Nephron progenitor cell (in vitro differentiated cells): ENCODE data around the gene MFAP5.
A peak's percentile ranks its signal among the peaks of the same experiment; 100 is the strongest.
"Not testable (repeated sequence)": the region's sequence is repeated elsewhere in the genome, so short reads cannot be mapped to it uniquely, and the experiment has no call there.

ENCODE experiments used
- DNase-seq: peaks from one replicate; pipeline ENCODE4 v3.0.0; 2021
- H3K27ac Mint-ChIP-seq: 2 replicates; pipeline ENCODE4 v1.8.0; 2021; ENCODE audit warnings: mild to moderate bottlenecking, moderate library complexity, mixed read lengths
- H3K27me3 Mint-ChIP-seq: 2 replicates; pipeline ENCODE4 v1.8.0; 2021; ENCODE audit warnings: mild to moderate bottlenecking, low read depth, mixed read lengths; ENCODE audit not compliant: poor library complexity
- H3K36me3 Mint-ChIP-seq: 2 replicates; pipeline ENCODE4 v1.8.0; 2021; ENCODE audit warnings: low read depth, mixed read lengths
- H3K4me1 Mint-ChIP-seq: 2 replicates; pipeline ENCODE4 v1.8.0; 2021; ENCODE audit warnings: mixed read lengths
- H3K4me3 Mint-ChIP-seq: 2 replicates; pipeline ENCODE4 v1.8.0; 2021; ENCODE audit warnings: mild to moderate bottlenecking, moderate library complexity, mixed read lengths
- H3K9me3 Mint-ChIP-seq: 2 replicates; pipeline ENCODE4 v1.8.0; 2021; ENCODE audit warnings: mild to moderate bottlenecking, moderate library complexity, mixed read lengths
- TF ChIP-seq, protein P1 (sequence below): fragments of 200-600 bp; sonication (generic); IDR thresholded peaks from 2 replicates; pipeline ENCODE4 v1.5.0; 2021; ENCODE audit warnings: antibody characterized with exemption

Gene MFAP5

DNA sequence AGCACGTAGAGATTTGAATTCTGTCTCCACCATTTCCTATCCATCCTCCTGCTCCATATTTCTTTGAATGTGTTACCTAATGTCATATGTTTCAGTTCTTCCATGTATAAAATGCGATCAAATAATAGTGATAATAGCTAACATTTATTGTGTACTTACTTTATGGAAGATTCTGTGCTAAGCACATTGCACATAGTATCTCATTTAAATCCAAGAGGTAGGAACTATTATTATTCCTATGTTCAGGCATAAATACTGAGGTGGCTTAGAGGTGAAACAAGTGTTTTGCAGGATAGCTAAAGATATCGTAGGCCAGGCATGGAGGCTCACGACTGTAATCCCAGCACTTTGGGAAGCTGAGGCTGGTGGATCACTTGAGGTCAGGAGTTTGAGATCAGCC lies 32.5 kb downstream of the MFAP5 start:
- Mint-ChIP-seq H3K36me3 (peaks cover 10% of the 10 kb centered on the region), H3K27ac (no peak overlapping the region), H3K9me3 (peaks cover 37% of the 10 kb centered on the region), H3K4me3 (no peak overlapping the region), H3K4me1 (peaks cover 5% of the 10 kb centered on the region), H3K27me3 (no peaks in the 10 kb centered on the region)
- no peak for DNase-seq
- TF ChIP-seq, protein P1, sequence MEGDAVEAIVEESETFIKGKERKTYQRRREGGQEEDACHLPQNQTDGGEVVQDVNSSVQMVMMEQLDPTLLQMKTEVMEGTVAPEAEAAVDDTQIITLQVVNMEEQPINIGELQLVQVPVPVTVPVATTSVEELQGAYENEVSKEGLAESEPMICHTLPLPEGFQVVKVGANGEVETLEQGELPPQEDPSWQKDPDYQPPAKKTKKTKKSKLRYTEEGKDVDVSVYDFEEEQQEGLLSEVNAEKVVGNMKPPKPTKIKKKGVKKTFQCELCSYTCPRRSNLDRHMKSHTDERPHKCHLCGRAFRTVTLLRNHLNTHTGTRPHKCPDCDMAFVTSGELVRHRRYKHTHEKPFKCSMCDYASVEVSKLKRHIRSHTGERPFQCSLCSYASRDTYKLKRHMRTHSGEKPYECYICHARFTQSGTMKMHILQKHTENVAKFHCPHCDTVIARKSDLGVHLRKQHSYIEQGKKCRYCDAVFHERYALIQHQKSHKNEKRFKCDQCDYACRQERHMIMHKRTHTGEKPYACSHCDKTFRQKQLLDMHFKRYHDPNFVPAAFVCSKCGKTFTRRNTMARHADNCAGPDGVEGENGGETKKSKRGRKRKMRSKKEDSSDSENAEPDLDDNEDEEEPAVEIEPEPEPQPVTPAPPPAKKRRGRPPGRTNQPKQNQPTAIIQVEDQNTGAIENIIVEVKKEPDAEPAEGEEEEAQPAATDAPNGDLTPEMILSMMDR = no peak

DNA sequence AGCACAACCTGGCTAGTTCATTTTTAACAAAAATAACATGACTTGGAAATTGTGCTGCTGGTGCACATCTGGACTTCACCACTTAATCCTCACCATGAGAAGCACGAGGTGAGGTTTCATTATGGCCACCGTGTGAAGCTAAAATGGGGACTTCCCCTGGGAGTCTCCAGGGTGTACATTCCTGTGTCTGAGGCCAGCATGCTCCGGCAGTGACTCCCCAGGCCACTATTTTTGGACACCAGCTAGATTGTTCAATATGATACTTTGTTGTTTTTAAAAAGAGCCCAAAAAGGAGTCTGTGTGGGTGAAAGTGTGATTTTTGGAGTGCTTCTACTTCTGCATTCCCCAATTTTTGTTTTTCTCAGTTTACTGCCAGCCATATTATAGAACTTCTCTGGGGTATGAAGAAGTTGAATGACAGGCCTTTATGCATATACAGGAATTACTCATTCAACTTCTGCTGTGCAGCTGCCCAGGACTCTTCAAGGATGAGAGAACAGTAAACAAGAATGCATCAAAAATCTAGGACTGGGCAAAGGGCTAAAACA lies 33.1 kb downstream of the MFAP5 start:
- no peaks in the 10 kb centered on the region for H3K27me3 Mint-ChIP-seq
- no peak for DNase-seq

DNA sequence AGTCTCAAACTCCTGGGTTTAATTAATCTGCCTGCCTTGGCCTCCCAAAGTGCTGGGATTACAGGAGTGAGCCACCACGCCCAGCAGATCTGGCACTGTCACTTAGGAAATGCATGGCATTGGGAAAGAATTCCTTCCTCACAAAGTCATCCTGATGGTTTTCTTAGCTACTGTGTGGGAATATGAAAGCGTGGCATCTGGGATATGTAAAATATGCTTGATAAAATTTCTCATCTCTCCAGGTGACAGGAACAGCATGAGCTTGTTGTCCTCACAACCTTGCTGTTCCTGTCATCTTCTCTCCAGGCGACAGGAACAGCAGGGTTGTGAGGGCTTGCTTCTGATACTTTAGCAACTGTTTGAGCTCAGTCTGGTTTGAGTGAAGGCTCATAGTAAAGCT lies 33.9 kb downstream of the MFAP5 start:
- no peak for DNase-seq
- peaks cover 33% of the 10 kb centered on the region for H3K9me3 Mint-ChIP-seq
- no peak overlapping the region for H3K27ac Mint-ChIP-seq
- H3K4me1 Mint-ChIP-seq = no peaks in the 10 kb centered on the region
- TF ChIP-seq, protein P1 = no peak
- no peaks in the 10 kb centered on the region for H3K27me3 Mint-ChIP-seq
- peaks cover 4% of the 10 kb centered on the region for H3K36me3 Mint-ChIP-seq
- no peak overlapping the region for H3K4me3 Mint-ChIP-seq

More for the DNA sequence above, 33.1 kb downstream of the MFAP5 start:
- Mint-ChIP-seq H3K4me1 (no peaks in the 10 kb centered on the region), H3K9me3 (peaks cover 34% of the 10 kb centered on the region), H3K36me3 (peaks cover 9% of the 10 kb centered on the region), H3K4me3 (no peak overlapping the region), H3K27ac (no peak overlapping the region)
- TF ChIP-seq, protein P1 = no peak

DNA sequence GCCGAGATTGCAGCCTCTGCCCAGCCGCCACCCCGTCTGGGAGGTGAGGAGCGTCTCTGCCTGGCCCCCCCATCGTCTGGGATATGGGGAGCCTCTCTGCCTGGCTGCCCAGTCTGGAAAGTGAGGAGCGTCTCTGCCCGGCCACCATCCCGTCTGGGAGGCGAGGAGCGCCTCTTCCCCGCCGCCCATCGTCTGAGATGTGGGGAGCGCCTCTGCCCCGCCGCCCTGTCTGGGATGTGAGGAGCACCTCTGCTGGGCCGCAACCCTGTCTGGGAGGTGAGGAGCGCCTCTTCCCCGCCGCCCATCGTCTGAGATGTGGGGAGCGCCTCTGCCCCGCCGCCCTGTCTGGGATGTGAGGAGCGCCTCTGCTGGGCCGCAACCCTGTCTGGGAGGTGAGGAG lies 37.9 kb downstream of the MFAP5 start:
- H3K27ac Mint-ChIP-seq, H3K36me3 Mint-ChIP-seq, H3K4me3 Mint-ChIP-seq, H3K27me3 Mint-ChIP-seq, DNase-seq, H3K4me1 Mint-ChIP-seq: not testable (repeated sequence)
- H3K9me3 Mint-ChIP-seq = peaks cover 41% of the 10 kb centered on the region

DNA sequence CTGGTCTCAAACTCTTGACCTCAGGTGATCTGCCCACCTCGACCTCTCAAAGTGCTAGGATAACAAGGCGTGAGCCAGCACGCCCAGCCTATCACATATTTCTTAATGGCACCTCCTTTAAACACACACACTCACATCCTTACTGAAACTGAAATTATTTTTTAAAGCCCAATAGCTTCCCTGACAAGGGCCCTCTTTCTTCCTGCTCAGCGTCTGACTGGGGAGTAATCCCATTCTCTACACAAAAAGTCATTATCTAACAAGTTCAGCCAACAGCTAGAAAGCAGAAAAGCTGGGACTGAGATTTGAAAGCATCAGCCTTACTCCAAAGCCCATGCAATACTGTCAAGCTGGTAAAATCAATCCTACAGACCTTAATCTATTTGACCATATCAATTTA lies 40.0 kb downstream of the MFAP5 start:
- Mint-ChIP-seq H3K4me3 (no peak overlapping the region), H3K4me1 (no peaks in the 10 kb centered on the region), H3K9me3 (peaks cover 41% of the 10 kb centered on the region), H3K27me3 (peaks cover 3% of the 10 kb centered on the region), H3K36me3 (peaks cover 4% of the 10 kb centered on the region), H3K27ac (no peak overlapping the region)
- no peak for DNase-seq
- TF ChIP-seq, protein P1 = no peak

DNA sequence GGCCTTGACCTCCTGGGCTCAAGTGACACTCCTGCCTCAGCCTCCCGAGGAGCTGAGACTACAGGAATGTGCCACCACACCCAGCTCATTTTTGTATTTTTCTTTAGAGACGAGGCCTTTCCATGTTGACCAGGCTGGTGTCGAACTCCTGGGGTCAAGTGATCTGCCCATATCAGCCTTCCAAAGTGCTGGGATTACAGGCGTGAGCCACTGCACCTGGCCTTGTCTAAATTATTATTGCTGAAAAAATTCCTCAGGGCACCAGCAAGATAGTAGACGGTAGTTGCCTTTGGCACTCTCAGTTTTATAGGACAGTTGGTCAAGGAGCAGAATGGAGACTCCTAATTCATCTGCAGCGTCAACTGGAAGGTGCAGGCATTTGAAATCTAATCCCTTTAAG lies 47.4 kb downstream of the MFAP5 start:
- Mint-ChIP-seq H3K27me3 (peaks cover 3% of the 10 kb centered on the region), H3K36me3 (no peaks in the 10 kb centered on the region), H3K27ac (peak overlapping the region; percentile 30), H3K4me3 (no peak overlapping the region), H3K9me3 (peaks cover 5% of the 10 kb centered on the region), H3K4me1 (peaks cover 10% of the 10 kb centered on the region)
- no peak for DNase-seq
- TF ChIP-seq, protein P1 = no peak

DNA sequence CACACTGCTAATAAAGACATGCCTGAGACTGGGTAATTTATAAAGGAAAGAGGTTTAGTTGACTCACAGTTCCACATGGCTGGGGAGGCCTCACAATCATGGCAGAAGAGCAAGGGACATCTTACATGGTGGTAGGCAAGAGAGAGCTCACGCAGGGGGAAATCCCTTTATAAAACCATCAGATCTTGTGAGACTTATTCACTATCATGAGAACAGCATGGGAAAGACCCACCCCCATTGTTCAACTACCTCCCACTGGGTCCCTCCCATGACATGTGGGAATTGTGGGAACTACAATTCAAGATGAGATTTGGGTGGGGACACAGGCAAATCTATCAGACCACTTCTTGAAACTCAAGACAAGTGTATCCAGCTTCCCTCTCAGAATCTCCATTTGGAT lies 48.7 kb downstream of the MFAP5 start:
- H3K36me3 Mint-ChIP-seq, H3K9me3 Mint-ChIP-seq, H3K27ac Mint-ChIP-seq, DNase-seq, H3K4me3 Mint-ChIP-seq, H3K27me3 Mint-ChIP-seq: not testable (repeated sequence)
- H3K4me1 Mint-ChIP-seq = peaks cover 12% of the 10 kb centered on the region
